ENCODE measurements around the gene BCAR1.

DNA sequence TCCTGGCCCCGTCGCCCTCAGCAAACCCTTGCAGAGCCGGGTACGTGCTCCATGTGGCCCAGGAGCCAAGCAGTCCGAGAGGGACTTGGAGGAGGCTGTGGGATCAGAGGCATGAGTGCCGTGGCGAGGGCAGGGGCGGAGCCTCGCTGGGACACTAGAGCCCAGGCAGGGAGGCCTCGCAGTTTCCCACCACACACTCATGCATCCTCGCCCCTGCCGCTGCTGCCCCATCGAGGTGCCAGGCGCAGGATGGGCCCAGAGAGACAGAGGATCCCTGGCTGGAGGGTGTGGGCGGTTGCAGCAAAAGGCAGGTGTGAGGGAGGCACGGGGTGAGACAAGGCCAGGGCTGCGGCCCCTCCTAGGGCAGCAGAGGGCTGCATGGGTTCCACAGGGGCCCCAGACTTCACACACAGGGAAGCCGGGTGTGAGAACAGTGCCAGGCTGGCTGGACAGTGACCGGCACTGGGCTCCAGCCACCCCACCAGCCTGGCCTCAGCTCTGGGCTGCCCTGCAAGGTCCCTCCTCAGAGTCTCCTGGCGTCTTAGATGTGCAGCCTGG is 7.7 kb downstream of the BCAR1 start:
- TF ChIP-seq MYC (IDR thresholded peaks at IDR 0.05; ENCODE audit: borderline replicate concordance, low read length) (no peak), CHD2 (IDR thresholded peaks at IDR 0.05; ENCODE audit: low read length, partially characterized antibody) (no peak), JUN (IDR thresholded peaks at IDR 0.05) (no peak), HDAC2 (IDR thresholded peaks at IDR 0.05) (no peak), SMC3 (IDR thresholded peaks at IDR 0.05) (no peak), EP300 (IDR thresholded peaks at IDR 0.05) (no peak), CHD4 (IDR thresholded peaks at IDR 0.05; ENCODE audit: borderline replicate concordance) (no peak)
- TF ChIP-seq, protein P1, sequence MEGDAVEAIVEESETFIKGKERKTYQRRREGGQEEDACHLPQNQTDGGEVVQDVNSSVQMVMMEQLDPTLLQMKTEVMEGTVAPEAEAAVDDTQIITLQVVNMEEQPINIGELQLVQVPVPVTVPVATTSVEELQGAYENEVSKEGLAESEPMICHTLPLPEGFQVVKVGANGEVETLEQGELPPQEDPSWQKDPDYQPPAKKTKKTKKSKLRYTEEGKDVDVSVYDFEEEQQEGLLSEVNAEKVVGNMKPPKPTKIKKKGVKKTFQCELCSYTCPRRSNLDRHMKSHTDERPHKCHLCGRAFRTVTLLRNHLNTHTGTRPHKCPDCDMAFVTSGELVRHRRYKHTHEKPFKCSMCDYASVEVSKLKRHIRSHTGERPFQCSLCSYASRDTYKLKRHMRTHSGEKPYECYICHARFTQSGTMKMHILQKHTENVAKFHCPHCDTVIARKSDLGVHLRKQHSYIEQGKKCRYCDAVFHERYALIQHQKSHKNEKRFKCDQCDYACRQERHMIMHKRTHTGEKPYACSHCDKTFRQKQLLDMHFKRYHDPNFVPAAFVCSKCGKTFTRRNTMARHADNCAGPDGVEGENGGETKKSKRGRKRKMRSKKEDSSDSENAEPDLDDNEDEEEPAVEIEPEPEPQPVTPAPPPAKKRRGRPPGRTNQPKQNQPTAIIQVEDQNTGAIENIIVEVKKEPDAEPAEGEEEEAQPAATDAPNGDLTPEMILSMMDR (IDR thresholded peaks at IDR 0.05) = no peak
- TF ChIP-seq, protein P2, sequence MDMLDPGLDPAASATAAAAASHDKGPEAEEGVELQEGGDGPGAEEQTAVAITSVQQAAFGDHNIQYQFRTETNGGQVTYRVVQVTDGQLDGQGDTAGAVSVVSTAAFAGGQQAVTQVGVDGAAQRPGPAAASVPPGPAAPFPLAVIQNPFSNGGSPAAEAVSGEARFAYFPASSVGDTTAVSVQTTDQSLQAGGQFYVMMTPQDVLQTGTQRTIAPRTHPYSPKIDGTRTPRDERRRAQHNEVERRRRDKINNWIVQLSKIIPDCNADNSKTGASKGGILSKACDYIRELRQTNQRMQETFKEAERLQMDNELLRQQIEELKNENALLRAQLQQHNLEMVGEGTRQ (IDR thresholded peaks at IDR 0.05) = no peak
